ENCODE results near the gene RPL41. TPM values are rescaled to one million over a fixed set of nuclear protein-coding genes. Genes with fewer than 3 reads are reported as not detected.

RPL41 gene
- total and polyA plus RNA-seq, 9 of the 15 experiments (the other 6 are each of a cell fraction or from before 2014, with no cell fraction given): 3,403 to 11,276 (median 5,604) TPM

GRCh38 chr12:56078427-56078826 lies 38.0 kb upstream of the RPL41 start (continued):
- TF ChIP-seq CHD7 (IDR thresholded peaks at IDR 0.05; ENCODE audit: low read depth, low read length) (no peak), ESRRA (IDR thresholded peaks at IDR 0.05; ENCODE audit: borderline replicate concordance, low read depth) (peak; percentile 93)

All from K562 (cell line).